ENCODE data around the gene HES1. TPM values are rescaled to one million over a fixed set of nuclear protein-coding genes. Genes with fewer than 3 reads are reported as not detected.

Gene HES1
- polyA plus RNA-seq, 1 donor from 2014 or later, result 0.25 TPM

DNA sequence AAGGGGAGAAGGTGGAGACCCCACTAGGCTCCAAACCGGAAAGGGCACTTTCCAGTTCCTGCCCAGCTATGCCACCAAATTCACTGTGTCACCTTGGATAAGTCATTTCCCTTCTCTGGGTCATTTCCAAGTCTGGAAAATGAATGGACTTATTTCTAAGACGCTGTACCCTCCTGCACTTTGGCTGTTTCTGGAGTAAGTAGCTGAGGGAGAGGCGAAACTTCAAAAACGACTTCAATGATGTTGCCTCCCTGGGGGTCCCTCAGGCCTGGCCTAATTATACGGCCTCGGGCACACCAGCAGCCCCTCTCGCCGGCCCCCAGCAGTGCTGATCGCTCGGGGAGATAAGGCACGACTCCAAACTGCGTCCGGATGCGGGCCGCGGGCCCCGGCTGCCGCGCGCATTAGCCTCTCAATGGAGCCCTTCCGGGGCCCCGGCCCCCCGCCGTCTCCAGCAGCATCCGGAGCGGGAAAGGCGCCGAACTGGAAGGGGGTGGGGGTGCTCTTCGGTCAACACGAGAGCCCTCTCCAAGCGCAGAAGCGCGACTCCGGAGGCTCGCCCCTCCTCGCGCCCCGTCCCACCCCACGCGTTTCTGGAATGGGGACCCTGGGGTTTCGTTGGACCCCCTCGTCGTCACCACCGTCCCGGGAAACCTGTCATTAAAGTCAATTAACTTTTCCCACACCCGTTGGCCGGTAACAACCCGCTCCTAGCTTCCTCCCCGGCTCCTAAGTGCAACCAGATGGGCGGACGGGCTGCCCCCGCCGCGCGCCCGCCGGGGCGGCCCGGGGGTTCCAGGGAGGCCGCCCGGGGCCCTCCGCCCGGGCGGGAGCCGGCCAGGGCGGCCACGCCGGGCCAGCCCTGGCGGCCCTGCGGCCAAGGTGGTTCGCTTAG lies 4.8 kb downstream of the HES1 start:
- TF ChIP-seq, protein P1, sequence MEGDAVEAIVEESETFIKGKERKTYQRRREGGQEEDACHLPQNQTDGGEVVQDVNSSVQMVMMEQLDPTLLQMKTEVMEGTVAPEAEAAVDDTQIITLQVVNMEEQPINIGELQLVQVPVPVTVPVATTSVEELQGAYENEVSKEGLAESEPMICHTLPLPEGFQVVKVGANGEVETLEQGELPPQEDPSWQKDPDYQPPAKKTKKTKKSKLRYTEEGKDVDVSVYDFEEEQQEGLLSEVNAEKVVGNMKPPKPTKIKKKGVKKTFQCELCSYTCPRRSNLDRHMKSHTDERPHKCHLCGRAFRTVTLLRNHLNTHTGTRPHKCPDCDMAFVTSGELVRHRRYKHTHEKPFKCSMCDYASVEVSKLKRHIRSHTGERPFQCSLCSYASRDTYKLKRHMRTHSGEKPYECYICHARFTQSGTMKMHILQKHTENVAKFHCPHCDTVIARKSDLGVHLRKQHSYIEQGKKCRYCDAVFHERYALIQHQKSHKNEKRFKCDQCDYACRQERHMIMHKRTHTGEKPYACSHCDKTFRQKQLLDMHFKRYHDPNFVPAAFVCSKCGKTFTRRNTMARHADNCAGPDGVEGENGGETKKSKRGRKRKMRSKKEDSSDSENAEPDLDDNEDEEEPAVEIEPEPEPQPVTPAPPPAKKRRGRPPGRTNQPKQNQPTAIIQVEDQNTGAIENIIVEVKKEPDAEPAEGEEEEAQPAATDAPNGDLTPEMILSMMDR (IDR thresholded peaks at IDR 0.05; ENCODE audit: poor library complexity, severe bottlenecking), result no peak
- TF ChIP-seq MXI1 (conservative IDR thresholded peaks at IDR 0.05; ENCODE audit: poor library complexity, severe bottlenecking) (no peak), EZH2 (IDR thresholded peaks at IDR 0.05; ENCODE audit: borderline replicate concordance, insufficient read depth, low read length, poor library complexity, severe bottlenecking) (peak; percentile 27)
- Histone ChIP-seq H3K36me3 (ENCODE audit: insufficient read depth, low read length) (no peaks in the 10 kb centered on the region), H3K27me3 (ENCODE audit: insufficient read depth, low read depth, low read length) (peaks cover 54% of the 10 kb centered on the region), H4K20me1 (ENCODE audit: insufficient read depth) (no peaks in the 10 kb centered on the region), H3K79me2 (replicated peaks; ENCODE audit: insufficient read depth, low read length) (peaks cover 13% of the 10 kb centered on the region), H3F3A (ENCODE audit: insufficient read depth, low read length, poor library complexity, severe bottlenecking) (peaks cover 4% of the 10 kb centered on the region), H3K27ac (ENCODE audit: low read length) (no peak overlapping the region), H3K9me2 (ENCODE audit: insufficient read depth, low read length) (no peaks in the 10 kb centered on the region), H3K9me3 (ENCODE audit: low read length) (no peaks in the 10 kb centered on the region), H2AFZ (ENCODE audit: low read depth, low read length) (no peak overlapping the region), H3K4me3 (ENCODE audit: low read length) (peak overlapping the region; percentile 46), H3K4me2 (ENCODE audit: low read length) (no peak overlapping the region), H3K9ac (ENCODE audit: low read length) (no peak overlapping the region)

DNA sequence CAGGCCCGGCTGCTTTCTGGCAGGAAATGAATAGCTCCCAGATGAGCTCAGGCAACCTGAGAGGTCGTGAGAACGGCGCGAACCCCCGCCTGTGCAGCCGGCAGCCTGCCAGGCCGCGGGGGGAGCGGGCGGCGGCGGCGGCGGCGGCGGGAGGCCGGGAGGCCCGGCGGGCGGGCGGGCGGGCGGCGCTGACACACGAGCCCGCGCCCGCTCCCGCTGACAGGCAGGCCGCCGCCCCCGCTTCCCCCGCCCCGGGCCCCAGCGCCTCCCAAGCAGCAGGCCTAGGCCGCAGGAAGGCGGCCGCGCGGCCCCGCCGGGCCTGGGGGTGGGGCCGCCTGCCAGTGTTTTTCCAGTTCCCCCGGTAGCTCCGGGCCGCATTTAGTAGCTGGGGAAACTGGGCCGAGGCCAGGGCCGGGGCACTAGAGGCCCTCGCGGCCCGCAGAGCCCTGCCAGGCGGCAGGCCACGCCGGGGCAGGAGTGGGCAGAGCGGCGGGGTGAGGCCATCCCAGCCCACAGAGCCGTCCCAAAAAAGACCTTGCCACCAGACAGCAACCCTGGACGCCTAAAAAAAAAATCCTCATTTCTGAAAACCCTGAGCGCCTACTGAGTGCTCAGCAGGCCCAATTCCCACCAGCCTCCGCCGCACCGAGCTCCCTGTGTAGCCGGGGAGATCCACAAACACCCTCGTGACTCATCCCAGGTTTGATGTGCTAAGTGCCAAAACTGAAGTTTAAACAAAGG lies 5.6 kb downstream of the HES1 start:
- TF ChIP-seq REST (IDR thresholded peaks at IDR 0.05; ENCODE audit: borderline replicate concordance) (no peak), EP300 (conservative IDR thresholded peaks at IDR 0.05; ENCODE audit: poor library complexity, severe bottlenecking) (no peak), EZH2 (IDR thresholded peaks at IDR 0.05; ENCODE audit: borderline replicate concordance, insufficient read depth, low read length, poor library complexity, severe bottlenecking) (no peak), POLR2AphosphoS5 (IDR thresholded peaks at IDR 0.05) (no peak), RAD21 (conservative IDR thresholded peaks at IDR 0.05) (no peak), TAF1 (IDR thresholded peaks at IDR 0.05; ENCODE audit: low read depth) (no peak), SMC3 (conservative IDR thresholded peaks at IDR 0.05; ENCODE audit: poor library complexity) (no peak), MXI1 (conservative IDR thresholded peaks at IDR 0.05; ENCODE audit: poor library complexity, severe bottlenecking) (no peak)
- TF ChIP-seq, protein P1 (IDR thresholded peaks at IDR 0.05; ENCODE audit: poor library complexity, severe bottlenecking), result no peak
- Histone ChIP-seq H4K20me1 (ENCODE audit: insufficient read depth) (no peaks in the 10 kb centered on the region), H3K9me2 (ENCODE audit: insufficient read depth, low read length) (no peaks in the 10 kb centered on the region), H3K36me3 (ENCODE audit: insufficient read depth, low read length) (no peaks in the 10 kb centered on the region), H3F3A (ENCODE audit: insufficient read depth, low read length, poor library complexity, severe bottlenecking) (no peaks in the 10 kb centered on the region), H3K79me2 (replicated peaks; ENCODE audit: insufficient read depth, low read length) (peaks cover 13% of the 10 kb centered on the region), H2AFZ (ENCODE audit: low read depth, low read length) (no peak overlapping the region), H3K27ac (ENCODE audit: low read length) (no peak overlapping the region), H3K4me3 (ENCODE audit: low read length) (peak overlapping the region; percentile 56), H3K9ac (ENCODE audit: low read length) (peak overlapping the region; percentile 50), H3K4me2 (ENCODE audit: low read length) (no peak overlapping the region), H3K27me3 (ENCODE audit: insufficient read depth, low read depth, low read length) (peaks cover 46% of the 10 kb centered on the region), H3K9me3 (ENCODE audit: low read length) (no peaks in the 10 kb centered on the region)

All from neural cell (in vitro differentiated cells).